Measurements from ENCODE around the gene SMIM10L1. TPM values are rescaled to one million over a fixed set of nuclear protein-coding genes. Genes with fewer than 3 reads are reported as not detected.

The SMIM10L1 gene
- total and polyA plus RNA-seq, 12 donors, result 9.1 to 67.4 (median 25.8) TPM

GRCh38 chr12:11202811-11203210, 31.8 kb downstream of the SMIM10L1 start:
- H3K9me3 ChIP-seq (replicated peaks in 1 of 3), result no peaks in the 10 kb centered on the region
- H3K4me3 ChIP-seq, result no peak overlapping the region
- H3K27ac ChIP-seq, result no peak overlapping the region
- H3K27me3 ChIP-seq, result no peaks in the 10 kb centered on the region
- no peak for DNase-seq
- intact Hi-C loops (cut with DNase I), result no loop called here
- H3K36me3 ChIP-seq (replicated peaks in 1 of 2), result no peaks in the 10 kb centered on the region
- TF ChIP-seq POLR2A (IDR thresholded peaks at IDR 0.05), result no peak
- TF ChIP-seq CTCF (IDR thresholded peaks at IDR 0.05), result no peak
- peaks cover 0 to 7% of the 10 kb centered on the region in 2 donors for H3K4me1 ChIP-seq (replicated peaks in 1 of 2)

GRCh38 chr12:11204173-11204572, 33.2 kb downstream of the SMIM10L1 start:
- no peaks in the 10 kb centered on the region for H3K36me3 ChIP-seq (replicated peaks in 1 of 2)
- no peaks in the 10 kb centered on the region for H3K9me3 ChIP-seq (replicated peaks in 1 of 3)
- H3K4me3 ChIP-seq, result no peak overlapping the region
- peaks cover 0 to 7% of the 10 kb centered on the region in 2 donors for H3K4me1 ChIP-seq (replicated peaks in 1 of 2)
- TF ChIP-seq CTCF (IDR thresholded peaks at IDR 0.05) (no peak), POLR2A (IDR thresholded peaks at IDR 0.05) (no peak)
- no peaks in the 10 kb centered on the region for H3K27me3 ChIP-seq
- intact Hi-C loops (cut with DNase I), result no loop called here
- no peak for DNase-seq
- 91 to 96% (median 94%) methylated on average over 3 of the region's 3 CpGs for WGBS, 4 donors
- H3K27ac ChIP-seq, result no peak overlapping the region

GRCh38 chr12:11209113-11209512, 38.1 kb downstream of the SMIM10L1 start:
- intact Hi-C loops (cut with DNase I), result no loop called here
- 71 to 89% (median 80%) methylated on average over 1 of the region's 1 CpG for WGBS, 4 donors
- H3K4me3 ChIP-seq, result no peak overlapping the region

More at GRCh38 chr12:11209113-11209512, 38.1 kb downstream of the SMIM10L1 start:
- H3K9me3 ChIP-seq (replicated peaks in 1 of 3), result no peaks in the 10 kb centered on the region
- TF ChIP-seq POLR2A (IDR thresholded peaks at IDR 0.05) (no peak), CTCF (IDR thresholded peaks at IDR 0.05) (no peak)
- H3K27me3 ChIP-seq, result no peaks in the 10 kb centered on the region
- H3K27ac ChIP-seq, result no peak overlapping the region
- no peaks in the 10 kb centered on the region for H3K36me3 ChIP-seq (replicated peaks in 1 of 2)
- DNase-seq, result no peak
- peaks cover 0 to 7% of the 10 kb centered on the region in 2 donors for H3K4me1 ChIP-seq (replicated peaks in 1 of 2)

Other genes starting within 250 kb of the SMIM10L1 start
- gene PRH2, start 242.0 kb upstream of the SMIM10L1 start, total RNA-seq, result under 1 TPM in 1 of 9 donors, not detected in 8; 0.22 TPM
- 1 to 10 TPM in 2 of 3 donors, not detected in 1; 1.0 to 1.6 TPM for gene PRH2, start 242.0 kb upstream of the SMIM10L1 start, polyA plus RNA-seq
- 10 to 100 TPM in 3 of 9 donors, 1 to 10 TPM in 6; 1.1 to 16.3 (median 3.0) TPM for gene TAS2R14, start 231.9 kb upstream of the SMIM10L1 start, total RNA-seq
- 1 to 10 TPM in 2 of 3 donors, under 1 TPM in 1; 0.80 to 2.0 (median 1.6) TPM for gene TAS2R14, start 231.9 kb upstream of the SMIM10L1 start, polyA plus RNA-seq
- 10 to 100 TPM in 1 of 9 donors, 1 to 10 TPM in 7, under 1 TPM in 1; 0.54 to 12.0 (median 1.5) TPM for gene TAS2R50, start 184.3 kb upstream of the SMIM10L1 start, total RNA-seq
- not detected for gene TAS2R50, start 184.3 kb upstream of the SMIM10L1 start, polyA plus RNA-seq
- 10 to 100 TPM in 1 of 9 donors, 1 to 10 TPM in 6, under 1 TPM in 2; 0.69 to 10.5 (median 2.0) TPM for gene TAS2R20, start 172.9 kb upstream of the SMIM10L1 start, total RNA-seq
- under 1 TPM; 0.17 to 0.42 (median 0.24) TPM for gene TAS2R20, start 172.9 kb upstream of the SMIM10L1 start, polyA plus RNA-seq
- 10 to 100 TPM in 1 of 9 donors, 1 to 10 TPM in 6, under 1 TPM in 1, not detected in 1; 0.41 to 18.9 (median 3.9) TPM for gene TAS2R19, start 148.6 kb upstream of the SMIM10L1 start, total RNA-seq
- under 1 TPM in 2 of 3 donors, not detected in 1; 0.48 to 0.54 TPM for gene TAS2R19, start 148.6 kb upstream of the SMIM10L1 start, polyA plus RNA-seq
- gene TAS2R31, start 139.8 kb upstream of the SMIM10L1 start, total RNA-seq, result 10 to 100 TPM in 2 of 9 donors, 1 to 10 TPM in 6, not detected in 1; 1.5 to 28.5 (median 3.9) TPM
- gene TAS2R31, start 139.8 kb upstream of the SMIM10L1 start, polyA plus RNA-seq, result under 1 TPM; 0.20 to 0.24 (median 0.20) TPM
- gene TAS2R46, start 108.9 kb upstream of the SMIM10L1 start, total RNA-seq, result 1 to 10 TPM in 5 of 9 donors, under 1 TPM in 4; 0.61 to 7.8 (median 1.6) TPM
- under 1 TPM in 1 of 3 donors, not detected in 2; 0.10 TPM for gene TAS2R46, start 108.9 kb upstream of the SMIM10L1 start, polyA plus RNA-seq
- 10 to 100 TPM in 1 of 9 donors, 1 to 10 TPM in 4, under 1 TPM in 3, not detected in 1; 0.28 to 17.0 (median 1.3) TPM for gene TAS2R43, start 78.9 kb upstream of the SMIM10L1 start, total RNA-seq
- not detected for gene TAS2R43, start 78.9 kb upstream of the SMIM10L1 start, polyA plus RNA-seq
- 10 to 100 TPM in 2 of 9 donors, 1 to 10 TPM in 7; 1.8 to 16.0 (median 3.1) TPM for gene TAS2R30, start 36.5 kb upstream of the SMIM10L1 start, total RNA-seq
- gene TAS2R30, start 36.5 kb upstream of the SMIM10L1 start, polyA plus RNA-seq, result under 1 TPM in 2 of 3 donors, not detected in 1; 0.07 to 0.64 TPM
- gene TAS2R42, start 15.7 kb downstream of the SMIM10L1 start, total RNA-seq, result not detected
- gene TAS2R42, start 15.7 kb downstream of the SMIM10L1 start, polyA plus RNA-seq, result not detected
- not detected for gene PRB3, start 98.5 kb downstream of the SMIM10L1 start, total RNA-seq
- not detected for gene PRB3, start 98.5 kb downstream of the SMIM10L1 start, polyA plus RNA-seq
- gene PRB4, start 139.2 kb downstream of the SMIM10L1 start, total RNA-seq, result not detected
- not detected for gene PRB4, start 139.2 kb downstream of the SMIM10L1 start, polyA plus RNA-seq
- gene PRB2, start 224.4 kb downstream of the SMIM10L1 start, total RNA-seq, result not detected
- gene PRB2, start 224.4 kb downstream of the SMIM10L1 start, polyA plus RNA-seq, result not detected